H1 (cell line): Measurements from ENCODE around the gene SIPA1L3. TPM values are rescaled to one million over a fixed set of nuclear protein-coding genes. Genes with fewer than 3 reads are reported as not detected.

Experiments used
- BCL11A ChIP-seq, 2 experiments: IDR thresholded peaks; one replicate each; pipeline ENCODE4 v1.6.1; 2011; ENCODE audit warnings: low read depth in 2 of 2, low read length in 2 of 2, mild to moderate bottlenecking in 2 of 2
- CTBP2 ChIP-seq: IDR thresholded peaks from 2 replicates; pipeline ENCODE4 v1.7.0; 2011; ENCODE audit warnings: borderline replicate concordance, mild to moderate bottlenecking, moderate library complexity, mixed read lengths, low read length; ENCODE audit not compliant: insufficient read depth, insufficient read length
- HDAC6 ChIP-seq: IDR thresholded peaks from one replicate; pipeline ENCODE4 v1.7.1; 2012; ENCODE audit warnings: low read depth, mild to moderate bottlenecking, inconsistent platforms, low read length, moderate library complexity
- MAFK ChIP-seq: IDR thresholded peaks from 2 replicates; pipeline ENCODE4 v1.6.1; 2012; ENCODE audit warnings: low read depth, mild to moderate bottlenecking, improper control_type of control experiment, low read length
- POLR2A ChIP-seq, 2 experiments: IDR thresholded peaks; 1 replicate in 1 of 2; 2 replicates in 1 of 2; pipeline ENCODE4 v1.6.1; 2011; ENCODE audit warnings: low read depth in 2 of 2, low read length in 2 of 2, mild to moderate bottlenecking in 2 of 2; ENCODE audit errors: control extremely low read depth in 1 of 2
- SP4 ChIP-seq: IDR thresholded peaks from 2 replicates; pipeline ENCODE4 v1.6.1; 2012; ENCODE audit warnings: low read length, inconsistent platforms
- YY1 ChIP-seq: IDR thresholded peaks from 2 replicates; pipeline ENCODE4 v1.6.1; 2011; ENCODE audit warnings: low read depth, mild to moderate bottlenecking, low read length
- polyA plus RNA-seq, 7 experiments: library from polyadenylated mRNA; depleted of rRNA in 3 of 7; stranded (reverse) in 5 of 7; unstranded in 2 of 7; fragments of >200 nt in 5 of 7; fragments of 200-250 nt in 2 of 7; gene quantifications; 1 replicate in 5 of 7; 2 replicates in 1 of 7; 4 replicates in 1 of 7; pipeline versions ENCODE4 v1.2.1 to v1.2.3, GENCODE V29; 2011 to 2013; ENCODE audit warnings: missing spikeins in 2 of 7, mixed read lengths in 2 of 7
- total RNA-seq: library from RNA; stranded (reverse); fragmentation: NEBNext Ultra II Directional; extraction: Animal tissue kit (Norgen Biotek cat#: 25700); gene quantifications from 2 replicates; pipeline ENCODE4 v1.2.1, GENCODE V29; 2021

Gene SIPA1L3
- total and polyA plus RNA-seq, 2 of the 8 experiments (the other 6 are each of a cell fraction or from before 2014, with no cell fraction given), result 15.0 to 54.9 TPM

- TF ChIP-seq YY1 (no peak), CTBP2 (no peak), SP4 (no peak), HDAC6 (no peak), POLR2A (IDR thresholded peaks at IDR 0.05; ENCODE audit: control extremely low read depth in 1 of 2, low read depth in 2 of 2, low read length in 2 of 2) (no peak), BCL11A (IDR thresholded peaks at IDR 0.05; ENCODE audit: low read depth in 2 of 2, low read length in 2 of 2) (no peak), MAFK (no peak)
Observed at GRCh38 chr19:38139122-38139521, 232.1 kb downstream of the SIPA1L3 start (continued).
